GM18858 (cell line): ENCODE data around the gene PGK1.

Experiments
- ATAC-seq: cut with Tn5 transposase; IDR thresholded peaks from one replicate; pipeline ENCODE4 v1.9.1; 2021; ENCODE audit not compliant: unreplicated experiment

PGK1 gene

GRCh38 chrX:78165425-78165824, 61.4 kb downstream of the PGK1 start:
- ATAC-seq = no peak

DNA sequence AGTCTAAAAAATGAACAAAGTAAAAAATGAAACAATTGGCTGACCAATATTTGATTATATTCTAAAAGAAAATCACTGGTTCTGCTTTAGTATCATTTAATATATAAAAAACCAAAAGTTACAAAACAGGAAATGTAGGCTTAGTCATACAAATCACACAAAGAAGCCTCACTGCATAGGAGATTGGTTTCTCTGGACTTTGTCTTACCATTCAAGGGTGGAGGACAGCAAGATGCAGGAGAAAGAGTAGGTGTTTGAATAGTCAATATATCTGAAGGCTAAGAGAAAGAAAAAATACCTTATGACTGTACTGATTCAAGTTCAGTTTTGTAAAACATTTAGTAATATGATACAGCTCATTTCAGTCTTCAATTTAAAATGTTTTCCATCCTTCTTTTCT, 64.0 kb downstream of the PGK1 start:
- no peak for ATAC-seq
